GM18498 (cell line): ENCODE measurements around the gene MAP2K3.
"Not testable (repeated sequence)": the region's sequence is repeated elsewhere in the genome, so short reads cannot be mapped to it uniquely, and the experiment has no call there.

Experiments
- ATAC-seq: cut with Tn5 transposase; IDR thresholded peaks from one replicate; pipeline ENCODE4 v1.9.1; 2021; ENCODE audit warnings: mild to moderate bottlenecking, moderate library complexity; ENCODE audit not compliant: unreplicated experiment

Gene MAP2K3

GRCh38 chr17:21296097-21297025, 11.8 kb downstream of the MAP2K3 start:
- no peak for ATAC-seq

- ATAC-seq = no peak
These were observed 12.6 kb downstream of the MAP2K3 start for GRCh38 chr17:21297026-21297520.

- no peak for ATAC-seq
These were observed 13.1 kb downstream of the MAP2K3 start for GRCh38 chr17:21297597-21297996.

GRCh38 chr17:21298056-21298982, 13.8 kb downstream of the MAP2K3 start:
- ATAC-seq = no peak

- ATAC-seq = no peak
These were observed 14.5 kb downstream of the MAP2K3 start for GRCh38 chr17:21298983-21299519.

- ATAC-seq = no peak
These were observed 15.6 kb downstream of the MAP2K3 start for GRCh38 chr17:21299981-21300600.

- no peak for ATAC-seq
These were observed 16.4 kb downstream of the MAP2K3 start for GRCh38 chr17:21300601-21301571.

GRCh38 chr17:21301593-21302550, 17.4 kb downstream of the MAP2K3 start:
- no peak for ATAC-seq

GRCh38 chr17:21302711-21303425, 18.4 kb downstream of the MAP2K3 start:
- no peak for ATAC-seq

GRCh38 chr17:21303441-21304065, 19.0 kb downstream of the MAP2K3 start:
- no peak for ATAC-seq

- ATAC-seq = no peak
These were observed 19.6 kb downstream of the MAP2K3 start for GRCh38 chr17:21304091-21304490.

- not testable (repeated sequence) for ATAC-seq
These were observed 20.1 kb downstream of the MAP2K3 start for GRCh38 chr17:21304551-21305151.

- not testable (repeated sequence) for ATAC-seq
These were observed 21.1 kb downstream of the MAP2K3 start for GRCh38 chr17:21305431-21306180.

- not testable (repeated sequence) for ATAC-seq
These were observed 22.2 kb downstream of the MAP2K3 start for GRCh38 chr17:21306611-21307272.

- not testable (repeated sequence) for ATAC-seq
These were observed 22.7 kb downstream of the MAP2K3 start for GRCh38 chr17:21307273-21307625.
